ENCODE measurements around the gene SPAAR.
A peak's percentile ranks its signal among the peaks of the same experiment; 100 is the strongest.
"Not testable (repeated sequence)": the region's sequence is repeated elsewhere in the genome, so short reads cannot be mapped to it uniquely, and the experiment has no call there.

The SPAAR gene

DNA sequence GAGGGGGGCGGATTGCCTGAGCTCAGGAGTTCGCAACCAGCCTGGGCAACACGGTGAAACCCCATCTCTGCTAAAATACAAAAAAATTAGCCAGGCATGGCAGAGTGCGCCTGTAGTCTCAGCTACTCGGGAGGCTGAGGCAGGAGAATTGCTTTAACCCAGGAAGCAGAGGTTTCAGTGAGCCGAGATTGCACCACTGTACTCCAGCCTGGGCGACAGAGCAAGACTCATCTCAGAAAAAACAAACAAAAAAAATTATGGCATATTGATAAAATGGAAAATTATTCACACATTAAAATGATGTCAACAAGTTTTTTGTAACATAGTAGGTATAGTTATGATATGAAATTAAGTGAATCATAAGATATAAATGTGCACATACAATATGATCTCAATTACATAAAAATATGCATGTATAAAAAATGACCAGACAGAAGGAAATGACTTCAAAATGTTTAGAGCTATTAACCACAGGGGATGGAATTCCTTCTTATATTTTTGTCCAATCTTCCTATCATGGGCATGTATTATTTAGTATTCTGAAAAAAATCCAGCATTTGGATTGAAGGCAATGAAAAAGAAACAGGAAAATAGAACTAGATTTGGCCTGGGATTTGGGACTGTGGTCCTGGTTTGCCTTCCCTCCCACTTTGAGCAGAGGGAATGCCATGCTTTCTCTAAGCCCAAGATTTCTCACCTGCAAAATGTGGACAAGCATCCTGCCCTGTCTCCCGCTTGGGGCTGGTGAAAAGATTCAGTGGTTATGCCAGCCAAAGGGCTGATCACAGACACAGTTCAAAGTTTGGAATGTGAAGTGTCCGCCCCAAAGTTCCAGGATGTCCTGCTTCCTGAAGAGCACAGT is 19.5 kb downstream of the SPAAR start:
- DNase-seq = no peak
- Mint-ChIP-seq H3K27me3 (peaks cover 2% of the 10 kb centered on the region), H3K9me3 (no peaks in the 10 kb centered on the region), H3K36me3 (ENCODE audit: low read depth) (no peaks in the 10 kb centered on the region), H3K27ac (no peak overlapping the region), H3K4me3 (no peak overlapping the region), H3K4me1 (peaks cover 23% of the 10 kb centered on the region)
- no peak for ATAC-seq

GRCh38 chr9:35929453-35929718 is 20.1 kb downstream of the SPAAR start:
- Mint-ChIP-seq H3K27ac (no peak overlapping the region), H3K4me3 (no peak overlapping the region), H3K4me1 (peaks cover 18% of the 10 kb centered on the region), H3K36me3 (ENCODE audit: low read depth) (no peaks in the 10 kb centered on the region), H3K27me3 (peaks cover 2% of the 10 kb centered on the region), H3K9me3 (no peaks in the 10 kb centered on the region)
- ATAC-seq (no peak), DNase-seq (no peak)

DNA sequence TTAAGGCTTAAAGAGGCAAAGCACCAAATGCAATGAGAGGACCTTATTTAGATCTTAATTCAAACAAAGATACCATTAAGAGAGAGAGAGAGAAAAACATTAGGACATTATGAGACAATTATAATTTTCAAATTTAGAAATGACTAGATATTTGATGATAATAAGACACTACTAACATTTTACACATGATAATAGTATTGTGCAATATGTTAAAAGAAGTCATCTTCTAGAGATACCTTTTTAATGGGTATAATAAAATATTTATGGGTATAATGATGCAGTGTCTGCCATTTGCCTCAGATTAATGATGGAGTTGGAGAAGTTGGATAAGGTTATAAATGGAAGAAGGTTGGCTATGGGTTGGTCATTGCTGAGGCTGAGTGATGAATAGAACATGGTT is 21.2 kb downstream of the SPAAR start:
- Mint-ChIP-seq H3K9me3 (no peaks in the 10 kb centered on the region), H3K4me3 (no peak overlapping the region), H3K27me3 (peaks cover 2% of the 10 kb centered on the region)

GRCh38 chr9:35930989-35931388 is 21.7 kb downstream of the SPAAR start:
- ATAC-seq (no peak), DNase-seq (no peak)
- Mint-ChIP-seq H3K27me3 (peaks cover 2% of the 10 kb centered on the region), H3K36me3 (ENCODE audit: low read depth) (no peaks in the 10 kb centered on the region), H3K9me3 (no peaks in the 10 kb centered on the region), H3K4me1 (peaks cover 12% of the 10 kb centered on the region), H3K4me3 (no peak overlapping the region), H3K27ac (no peak overlapping the region)

More for the DNA sequence above, 21.2 kb downstream of the SPAAR start:
- Mint-ChIP-seq H3K27ac (no peak overlapping the region), H3K36me3 (ENCODE audit: low read depth) (no peaks in the 10 kb centered on the region), H3K4me1 (peaks cover 12% of the 10 kb centered on the region)
- DNase-seq (no peak), ATAC-seq (no peak)

GRCh38 chr9:35932735-35933134 is 23.4 kb downstream of the SPAAR start:
- Mint-ChIP-seq H3K36me3 (ENCODE audit: low read depth) (peaks cover 1% of the 10 kb centered on the region), H3K9me3 (peaks cover 7% of the 10 kb centered on the region), H3K4me1 (peaks cover 18% of the 10 kb centered on the region), H3K27ac (no peak overlapping the region), H3K27me3 (no peaks in the 10 kb centered on the region), H3K4me3 (no peak overlapping the region)
- DNase-seq (no peak), ATAC-seq (peak; percentile 85)

DNA sequence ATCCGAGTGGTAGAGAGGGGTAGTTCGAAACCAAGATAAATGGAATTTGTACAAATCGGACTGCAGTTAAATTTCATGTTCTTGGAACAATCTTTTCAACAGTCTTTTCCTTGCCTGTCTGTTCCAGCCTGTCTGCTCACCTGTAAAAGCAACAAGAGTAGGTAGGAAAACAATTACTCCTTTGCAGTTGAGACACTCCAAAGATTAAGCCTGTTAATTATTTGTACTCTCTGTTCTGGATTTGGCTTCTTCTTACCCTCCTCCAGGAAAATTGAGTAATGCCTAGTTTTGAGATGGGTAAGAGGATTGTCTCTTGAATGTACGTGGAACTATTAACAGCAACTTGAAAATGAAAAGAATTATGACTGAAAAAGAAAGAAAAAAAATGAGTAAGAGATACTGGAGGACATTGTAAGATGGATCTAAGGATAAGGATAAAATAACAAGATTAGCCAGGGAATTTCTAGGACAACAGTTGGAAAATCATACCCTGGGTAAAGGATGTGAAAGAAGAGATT is 24.3 kb downstream of the SPAAR start:
- peaks cover 26% of the 10 kb centered on the region for H3K4me1 Mint-ChIP-seq
- peaks cover 1% of the 10 kb centered on the region for H3K36me3 Mint-ChIP-seq (ENCODE audit: low read depth)
- no peaks in the 10 kb centered on the region for H3K27me3 Mint-ChIP-seq
- no peak for ATAC-seq
- no peak overlapping the region for H3K27ac Mint-ChIP-seq
- peaks cover 7% of the 10 kb centered on the region for H3K9me3 Mint-ChIP-seq
- no peak overlapping the region for H3K4me3 Mint-ChIP-seq
- DNase-seq = no peak

- H3K36me3 Mint-ChIP-seq (ENCODE audit: low read depth); DNase-seq; ATAC-seq; H3K4me3 Mint-ChIP-seq; H3K27me3 Mint-ChIP-seq; H3K9me3 Mint-ChIP-seq; H3K27ac Mint-ChIP-seq: not testable (repeated sequence)
- peaks cover 28% of the 10 kb centered on the region for H3K4me1 Mint-ChIP-seq
Measured at GRCh38 chr9:35934069-35934468, 24.8 kb downstream of the SPAAR start.

- peaks cover 7% of the 10 kb centered on the region for H3K9me3 Mint-ChIP-seq
- peaks cover 37% of the 10 kb centered on the region for H3K4me1 Mint-ChIP-seq
- no peaks in the 10 kb centered on the region for H3K27me3 Mint-ChIP-seq
- DNase-seq (no peak), ATAC-seq (no peak)
- H3K27ac Mint-ChIP-seq = no peak overlapping the region
- no peak overlapping the region for H3K4me3 Mint-ChIP-seq
- H3K36me3 Mint-ChIP-seq (ENCODE audit: low read depth) = peaks cover 1% of the 10 kb centered on the region
Measured at GRCh38 chr9:35935261-35935660, 26.0 kb downstream of the SPAAR start.

DNA sequence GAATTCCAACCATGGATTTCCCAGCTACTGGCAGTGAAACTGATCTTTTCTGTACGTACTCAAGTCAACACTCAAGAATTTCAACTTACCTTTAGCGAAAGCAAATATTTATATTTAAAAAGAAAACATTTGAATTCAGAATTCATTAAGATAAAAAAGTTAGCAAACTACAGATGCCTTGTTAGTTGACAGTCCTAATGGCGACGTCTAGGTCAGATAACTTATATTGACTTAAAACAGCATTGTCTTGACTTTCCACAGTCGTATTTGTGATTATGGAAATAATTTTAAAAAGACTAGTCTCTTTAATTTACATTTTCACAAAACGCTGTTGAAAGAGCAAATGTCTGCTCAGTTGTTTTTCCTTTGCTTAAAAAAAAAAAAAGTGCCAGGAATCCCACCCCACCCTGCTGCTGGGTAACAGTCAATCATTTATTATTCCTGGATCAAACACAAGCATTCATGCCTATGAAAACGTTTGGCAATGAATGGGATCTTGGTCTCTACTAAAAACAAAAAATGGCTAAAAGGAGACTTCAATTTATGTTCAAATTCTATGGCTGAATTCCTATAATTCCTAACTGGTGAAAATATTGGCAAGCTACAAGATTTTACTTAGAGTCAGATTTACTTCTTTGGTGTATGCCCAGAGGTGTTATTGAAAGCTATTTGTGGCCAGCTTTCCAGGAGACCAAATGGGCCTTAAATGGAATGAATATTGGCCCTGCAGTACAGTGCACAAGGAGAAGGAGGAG is 26.6 kb downstream of the SPAAR start:
- Mint-ChIP-seq H3K27ac (no peak overlapping the region), H3K4me3 (no peak overlapping the region), H3K4me1 (peaks cover 44% of the 10 kb centered on the region), H3K36me3 (ENCODE audit: low read depth) (peaks cover 1% of the 10 kb centered on the region), H3K27me3 (no peaks in the 10 kb centered on the region), H3K9me3 (peaks cover 7% of the 10 kb centered on the region)
- no peak for ATAC-seq
- DNase-seq = no peak

DNA sequence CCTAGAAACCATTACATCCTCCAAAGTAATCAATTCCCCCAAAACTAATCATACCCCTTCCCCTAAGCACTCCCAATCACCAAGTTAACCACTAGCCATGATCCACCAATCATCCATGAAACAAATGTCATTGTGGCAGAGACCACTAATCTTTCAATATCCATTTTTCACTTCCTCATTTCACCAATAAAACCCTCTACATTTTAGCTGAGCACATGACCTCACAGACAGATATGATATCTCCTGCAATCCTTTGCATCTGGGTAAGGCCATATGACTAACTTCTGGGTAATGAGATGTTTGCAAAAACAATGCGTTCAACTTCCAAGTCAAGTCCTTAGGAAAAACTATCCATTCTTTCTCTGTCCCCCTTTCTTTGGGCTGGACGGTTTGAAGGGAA is 27.9 kb downstream of the SPAAR start:
- Mint-ChIP-seq H3K4me1 (peaks cover 53% of the 10 kb centered on the region), H3K27me3 (no peaks in the 10 kb centered on the region), H3K9me3 (peaks cover 7% of the 10 kb centered on the region), H3K36me3 (ENCODE audit: low read depth) (peaks cover 1% of the 10 kb centered on the region), H3K27ac (no peak overlapping the region), H3K4me3 (no peak overlapping the region)
- ATAC-seq (no peak), DNase-seq (no peak)

DNA sequence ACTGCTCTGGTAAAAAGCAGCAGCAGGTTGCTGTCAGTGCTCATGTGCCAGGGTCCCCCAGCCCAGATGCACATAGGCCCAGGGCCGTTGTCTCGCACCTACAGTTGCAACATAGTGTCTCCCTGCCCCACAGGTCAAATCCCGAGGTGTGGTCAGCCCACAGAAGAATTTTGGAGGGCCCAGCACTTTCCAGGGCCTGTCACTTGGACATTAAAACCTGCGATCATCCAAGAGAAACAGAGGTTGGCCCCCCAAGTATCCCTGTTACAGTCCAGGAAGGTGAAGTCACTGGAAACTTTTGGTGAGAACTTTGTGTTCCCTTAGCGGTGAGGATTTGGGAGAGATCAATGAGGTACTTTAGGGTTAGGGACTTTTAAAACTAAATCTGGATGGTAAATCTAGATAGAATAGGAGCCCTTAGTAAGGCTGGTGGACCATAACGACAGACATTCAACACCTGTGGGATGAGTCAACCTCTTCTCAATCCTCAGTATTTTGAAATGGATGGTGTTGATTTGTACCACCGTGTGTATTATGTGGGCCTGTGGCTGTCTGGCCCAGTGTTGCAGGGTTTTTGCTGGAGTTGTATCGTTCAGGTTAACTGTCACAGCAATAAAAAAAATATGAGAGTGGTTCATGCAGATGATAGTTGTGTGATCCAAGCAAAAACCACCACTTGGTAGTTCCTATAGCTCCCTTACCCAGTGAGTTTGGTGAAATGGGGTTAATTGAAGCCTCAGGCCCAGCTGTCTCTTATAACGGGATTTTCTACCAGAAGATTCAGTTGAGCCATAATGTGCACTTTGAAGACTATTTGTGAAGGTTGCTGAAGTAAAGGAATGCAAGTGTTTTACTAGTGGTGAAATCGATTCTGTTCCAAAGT is 29.4 kb downstream of the SPAAR start:
- Mint-ChIP-seq H3K27ac (no peak overlapping the region), H3K4me3 (no peak overlapping the region)

GRCh38 chr9:35939679-35940250 is 30.5 kb downstream of the SPAAR start:
- Mint-ChIP-seq H3K9me3 (peaks cover 7% of the 10 kb centered on the region), H3K36me3 (ENCODE audit: low read depth) (peaks cover 1% of the 10 kb centered on the region), H3K4me3 (no peak overlapping the region), H3K27ac (no peak overlapping the region), H3K27me3 (no peaks in the 10 kb centered on the region), H3K4me1 (peaks cover 41% of the 10 kb centered on the region)
- no peak for DNase-seq
- no peak for ATAC-seq

More for the DNA sequence above, 29.4 kb downstream of the SPAAR start:
- DNase-seq (no peak), ATAC-seq (no peak)
- Mint-ChIP-seq H3K27me3 (no peaks in the 10 kb centered on the region), H3K9me3 (peaks cover 7% of the 10 kb centered on the region), H3K36me3 (ENCODE audit: low read depth) (peaks cover 1% of the 10 kb centered on the region), H3K4me1 (peaks cover 43% of the 10 kb centered on the region)

DNA sequence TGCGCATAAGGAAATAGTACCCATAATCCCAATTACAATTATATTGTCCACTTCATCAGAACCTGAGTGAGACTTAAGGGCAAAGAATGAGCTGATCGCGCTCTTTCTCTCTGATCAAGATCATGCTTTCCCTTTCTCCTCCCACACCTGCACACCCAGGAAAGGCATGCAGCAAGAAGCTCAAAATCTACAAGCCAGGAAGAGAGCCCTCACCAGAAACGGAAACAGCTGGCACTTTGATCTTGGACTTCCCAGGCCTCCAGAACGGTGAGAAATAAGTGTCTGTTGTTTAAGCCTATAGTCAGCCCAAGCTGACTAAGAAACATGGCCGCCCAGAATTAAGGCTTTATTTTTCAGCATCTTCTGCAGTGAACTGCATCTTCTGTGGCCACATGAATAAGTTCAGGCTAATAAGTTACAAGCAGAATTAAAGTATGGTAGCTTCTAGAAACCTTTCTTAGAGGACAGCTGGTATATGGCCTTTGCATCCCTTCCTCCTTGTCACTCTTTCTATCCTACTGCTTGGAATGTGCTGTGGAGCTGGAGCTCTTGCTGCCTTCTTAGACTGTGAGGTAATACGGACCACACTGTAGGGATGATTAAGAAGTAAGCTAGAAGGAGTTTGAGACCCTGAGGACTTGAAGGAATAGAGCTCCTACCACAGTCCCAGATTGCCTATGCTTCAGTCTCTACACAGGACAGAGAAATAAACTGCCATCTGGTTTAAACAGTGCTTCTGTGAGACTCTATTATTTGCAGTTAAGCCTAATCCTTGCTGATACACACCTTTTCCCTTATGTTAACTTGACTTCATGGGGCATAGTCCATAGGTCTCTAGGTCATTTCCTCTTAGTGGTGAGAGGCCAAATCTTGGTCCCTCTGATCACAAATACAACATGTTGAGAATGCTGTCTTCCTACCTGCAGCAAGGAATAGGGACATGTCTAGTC is 31.4 kb downstream of the SPAAR start:
- H3K36me3 Mint-ChIP-seq (ENCODE audit: low read depth) = peaks cover 1% of the 10 kb centered on the region
- H3K4me1 Mint-ChIP-seq = peaks cover 43% of the 10 kb centered on the region
- H3K4me3 Mint-ChIP-seq = peak overlapping the region; percentile 3
- DNase-seq (no peak), ATAC-seq (peak; percentile 59)
- no peak overlapping the region for H3K27ac Mint-ChIP-seq
- no peaks in the 10 kb centered on the region for H3K27me3 Mint-ChIP-seq
- peaks cover 7% of the 10 kb centered on the region for H3K9me3 Mint-ChIP-seq
